ENCODE results near the gene EYA4.
A peak's percentile ranks its signal among the peaks of the same experiment; 100 is the strongest.

Gene EYA4

DNA sequence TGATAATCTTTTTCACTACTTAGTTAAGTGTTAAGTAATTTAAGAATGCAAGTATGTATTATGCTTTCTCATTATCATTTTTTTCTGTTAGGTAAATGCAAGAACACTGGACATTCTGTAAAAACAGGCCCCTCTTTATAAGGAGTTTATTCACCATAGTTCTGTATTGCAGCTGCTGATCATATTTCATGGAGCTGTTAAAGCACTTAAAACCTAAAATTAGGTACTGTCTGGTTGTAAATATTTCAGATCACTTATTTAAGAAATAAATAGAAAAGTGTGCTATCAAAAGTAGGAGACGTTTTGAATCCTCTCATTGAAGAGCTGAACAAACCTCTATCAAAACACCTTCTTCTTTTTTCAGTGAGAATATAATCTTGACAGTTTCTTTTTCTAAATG is 3.9 kb downstream of the EYA4 start:
- Histone ChIP-seq H3K36me3 (ENCODE audit: control insufficient read depth in 2 of 2, insufficient read depth in 1 of 2, low read length in 2 of 2) (no peaks in the 10 kb centered on the region), H3K4me3 (ENCODE audit: low read depth, low read length) (no peak overlapping the region), H3K27ac (ENCODE audit: extremely low read depth, low read depth, low read length) (no peak overlapping the region), H3K9me3 (ENCODE audit: control insufficient read depth, insufficient read depth, low read depth, low read length) (no peaks in the 10 kb centered on the region), H3K4me1 (ENCODE audit: control insufficient read depth, insufficient read depth, low read length) (peaks cover 57% of the 10 kb centered on the region)
- ChIA-PET POLR2A (no interaction called here), CTCF (interaction anchor here (0.7 to 1.7 kb wide), 4 partner anchors 20 to 415 kb away, joined by 3 to 4 read pairs (median 4); no protein-coding TSS in a partner anchor)
- TF ChIP-seq, protein P1, sequence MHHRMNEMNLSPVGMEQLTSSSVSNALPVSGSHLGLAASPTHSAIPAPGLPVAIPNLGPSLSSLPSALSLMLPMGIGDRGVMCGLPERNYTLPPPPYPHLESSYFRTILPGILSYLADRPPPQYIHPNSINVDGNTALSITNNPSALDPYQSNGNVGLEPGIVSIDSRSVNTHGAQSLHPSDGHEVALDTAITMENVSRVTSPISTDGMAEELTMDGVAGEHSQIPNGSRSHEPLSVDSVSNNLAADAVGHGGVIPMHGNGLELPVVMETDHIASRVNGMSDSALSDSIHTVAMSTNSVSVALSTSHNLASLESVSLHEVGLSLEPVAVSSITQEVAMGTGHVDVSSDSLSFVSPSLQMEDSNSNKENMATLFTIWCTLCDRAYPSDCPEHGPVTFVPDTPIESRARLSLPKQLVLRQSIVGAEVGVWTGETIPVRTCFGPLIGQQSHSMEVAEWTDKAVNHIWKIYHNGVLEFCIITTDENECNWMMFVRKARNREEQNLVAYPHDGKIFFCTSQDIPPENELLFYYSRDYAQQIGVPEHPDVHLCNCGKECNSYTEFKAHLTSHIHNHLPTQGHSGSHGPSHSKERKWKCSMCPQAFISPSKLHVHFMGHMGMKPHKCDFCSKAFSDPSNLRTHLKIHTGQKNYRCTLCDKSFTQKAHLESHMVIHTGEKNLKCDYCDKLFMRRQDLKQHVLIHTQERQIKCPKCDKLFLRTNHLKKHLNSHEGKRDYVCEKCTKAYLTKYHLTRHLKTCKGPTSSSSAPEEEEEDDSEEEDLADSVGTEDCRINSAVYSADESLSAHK (tag by site-specific recombination; IDR thresholded peaks at IDR 0.05) = 0 out of 2 replicates have a peak, but pooled peaks have one; percentile 59
- TF ChIP-seq, protein P2, sequence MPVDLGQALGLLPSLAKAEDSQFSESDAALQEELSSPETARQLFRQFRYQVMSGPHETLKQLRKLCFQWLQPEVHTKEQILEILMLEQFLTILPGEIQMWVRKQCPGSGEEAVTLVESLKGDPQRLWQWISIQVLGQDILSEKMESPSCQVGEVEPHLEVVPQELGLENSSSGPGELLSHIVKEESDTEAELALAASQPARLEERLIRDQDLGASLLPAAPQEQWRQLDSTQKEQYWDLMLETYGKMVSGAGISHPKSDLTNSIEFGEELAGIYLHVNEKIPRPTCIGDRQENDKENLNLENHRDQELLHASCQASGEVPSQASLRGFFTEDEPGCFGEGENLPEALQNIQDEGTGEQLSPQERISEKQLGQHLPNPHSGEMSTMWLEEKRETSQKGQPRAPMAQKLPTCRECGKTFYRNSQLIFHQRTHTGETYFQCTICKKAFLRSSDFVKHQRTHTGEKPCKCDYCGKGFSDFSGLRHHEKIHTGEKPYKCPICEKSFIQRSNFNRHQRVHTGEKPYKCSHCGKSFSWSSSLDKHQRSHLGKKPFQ (tag by site-specific recombination; IDR thresholded peaks at IDR 0.05) = no peak
- TF ChIP-seq ZSCAN16 (tag by site-specific recombination; IDR thresholded peaks at IDR 0.05) (no peak), ZNF76 (tag by site-specific recombination; IDR thresholded peaks at IDR 0.05; ENCODE audit: borderline replicate concordance, low read depth) (no peak), ZNF473 (tag by site-specific recombination; IDR thresholded peaks at IDR 0.05) (no peak), ZNF169 (tag by site-specific recombination; IDR thresholded peaks at IDR 0.05) (no peak), ZNF670 (tag by site-specific recombination; IDR thresholded peaks at IDR 0.05; ENCODE audit: low read depth) (no peak), ZNF501 (tag by site-specific recombination; IDR thresholded peaks at IDR 0.05) (no peak), ZNF610 (tag by site-specific recombination; IDR thresholded peaks at IDR 0.05; ENCODE audit: borderline replicate concordance) (no peak), SCRT1 (tag by site-specific recombination; IDR thresholded peaks at IDR 0.05; ENCODE audit: borderline replicate concordance) (no peak)
- TF ChIP-seq, protein P3, sequence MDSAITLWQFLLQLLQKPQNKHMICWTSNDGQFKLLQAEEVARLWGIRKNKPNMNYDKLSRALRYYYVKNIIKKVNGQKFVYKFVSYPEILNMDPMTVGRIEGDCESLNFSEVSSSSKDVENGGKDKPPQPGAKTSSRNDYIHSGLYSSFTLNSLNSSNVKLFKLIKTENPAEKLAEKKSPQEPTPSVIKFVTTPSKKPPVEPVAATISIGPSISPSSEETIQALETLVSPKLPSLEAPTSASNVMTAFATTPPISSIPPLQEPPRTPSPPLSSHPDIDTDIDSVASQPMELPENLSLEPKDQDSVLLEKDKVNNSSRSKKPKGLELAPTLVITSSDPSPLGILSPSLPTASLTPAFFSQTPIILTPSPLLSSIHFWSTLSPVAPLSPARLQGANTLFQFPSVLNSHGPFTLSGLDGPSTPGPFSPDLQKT (IDR thresholded peaks at IDR 0.05; ENCODE audit: borderline replicate concordance, low read depth, low read length) = no peak
- TF ChIP-seq, protein P4, sequence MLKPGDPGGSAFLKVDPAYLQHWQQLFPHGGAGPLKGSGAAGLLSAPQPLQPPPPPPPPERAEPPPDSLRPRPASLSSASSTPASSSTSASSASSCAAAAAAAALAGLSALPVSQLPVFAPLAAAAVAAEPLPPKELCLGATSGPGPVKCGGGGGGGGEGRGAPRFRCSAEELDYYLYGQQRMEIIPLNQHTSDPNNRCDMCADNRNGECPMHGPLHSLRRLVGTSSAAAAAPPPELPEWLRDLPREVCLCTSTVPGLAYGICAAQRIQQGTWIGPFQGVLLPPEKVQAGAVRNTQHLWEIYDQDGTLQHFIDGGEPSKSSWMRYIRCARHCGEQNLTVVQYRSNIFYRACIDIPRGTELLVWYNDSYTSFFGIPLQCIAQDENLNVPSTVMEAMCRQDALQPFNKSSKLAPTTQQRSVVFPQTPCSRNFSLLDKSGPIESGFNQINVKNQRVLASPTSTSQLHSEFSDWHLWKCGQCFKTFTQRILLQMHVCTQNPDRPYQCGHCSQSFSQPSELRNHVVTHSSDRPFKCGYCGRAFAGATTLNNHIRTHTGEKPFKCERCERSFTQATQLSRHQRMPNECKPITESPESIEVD (tag by site-specific recombination; IDR thresholded peaks at IDR 0.05) = peak; percentile 90
- TF ChIP-seq, protein P5, sequence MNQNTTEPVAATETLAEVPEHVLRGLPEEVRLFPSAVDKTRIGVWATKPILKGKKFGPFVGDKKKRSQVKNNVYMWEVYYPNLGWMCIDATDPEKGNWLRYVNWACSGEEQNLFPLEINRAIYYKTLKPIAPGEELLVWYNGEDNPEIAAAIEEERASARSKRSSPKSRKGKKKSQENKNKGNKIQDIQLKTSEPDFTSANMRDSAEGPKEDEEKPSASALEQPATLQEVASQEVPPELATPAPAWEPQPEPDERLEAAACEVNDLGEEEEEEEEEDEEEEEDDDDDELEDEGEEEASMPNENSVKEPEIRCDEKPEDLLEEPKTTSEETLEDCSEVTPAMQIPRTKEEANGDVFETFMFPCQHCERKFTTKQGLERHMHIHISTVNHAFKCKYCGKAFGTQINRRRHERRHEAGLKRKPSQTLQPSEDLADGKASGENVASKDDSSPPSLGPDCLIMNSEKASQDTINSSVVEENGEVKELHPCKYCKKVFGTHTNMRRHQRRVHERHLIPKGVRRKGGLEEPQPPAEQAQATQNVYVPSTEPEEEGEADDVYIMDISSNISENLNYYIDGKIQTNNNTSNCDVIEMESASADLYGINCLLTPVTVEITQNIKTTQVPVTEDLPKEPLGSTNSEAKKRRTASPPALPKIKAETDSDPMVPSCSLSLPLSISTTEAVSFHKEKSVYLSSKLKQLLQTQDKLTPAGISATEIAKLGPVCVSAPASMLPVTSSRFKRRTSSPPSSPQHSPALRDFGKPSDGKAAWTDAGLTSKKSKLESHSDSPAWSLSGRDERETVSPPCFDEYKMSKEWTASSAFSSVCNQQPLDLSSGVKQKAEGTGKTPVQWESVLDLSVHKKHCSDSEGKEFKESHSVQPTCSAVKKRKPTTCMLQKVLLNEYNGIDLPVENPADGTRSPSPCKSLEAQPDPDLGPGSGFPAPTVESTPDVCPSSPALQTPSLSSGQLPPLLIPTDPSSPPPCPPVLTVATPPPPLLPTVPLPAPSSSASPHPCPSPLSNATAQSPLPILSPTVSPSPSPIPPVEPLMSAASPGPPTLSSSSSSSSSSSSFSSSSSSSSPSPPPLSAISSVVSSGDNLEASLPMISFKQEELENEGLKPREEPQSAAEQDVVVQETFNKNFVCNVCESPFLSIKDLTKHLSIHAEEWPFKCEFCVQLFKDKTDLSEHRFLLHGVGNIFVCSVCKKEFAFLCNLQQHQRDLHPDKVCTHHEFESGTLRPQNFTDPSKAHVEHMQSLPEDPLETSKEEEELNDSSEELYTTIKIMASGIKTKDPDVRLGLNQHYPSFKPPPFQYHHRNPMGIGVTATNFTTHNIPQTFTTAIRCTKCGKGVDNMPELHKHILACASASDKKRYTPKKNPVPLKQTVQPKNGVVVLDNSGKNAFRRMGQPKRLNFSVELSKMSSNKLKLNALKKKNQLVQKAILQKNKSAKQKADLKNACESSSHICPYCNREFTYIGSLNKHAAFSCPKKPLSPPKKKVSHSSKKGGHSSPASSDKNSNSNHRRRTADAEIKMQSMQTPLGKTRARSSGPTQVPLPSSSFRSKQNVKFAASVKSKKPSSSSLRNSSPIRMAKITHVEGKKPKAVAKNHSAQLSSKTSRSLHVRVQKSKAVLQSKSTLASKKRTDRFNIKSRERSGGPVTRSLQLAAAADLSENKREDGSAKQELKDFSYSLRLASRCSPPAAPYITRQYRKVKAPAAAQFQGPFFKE (tag by site-specific recombination; IDR thresholded peaks at IDR 0.05; ENCODE audit: borderline replicate concordance) = no peak
- TF ChIP-seq, protein P6, sequence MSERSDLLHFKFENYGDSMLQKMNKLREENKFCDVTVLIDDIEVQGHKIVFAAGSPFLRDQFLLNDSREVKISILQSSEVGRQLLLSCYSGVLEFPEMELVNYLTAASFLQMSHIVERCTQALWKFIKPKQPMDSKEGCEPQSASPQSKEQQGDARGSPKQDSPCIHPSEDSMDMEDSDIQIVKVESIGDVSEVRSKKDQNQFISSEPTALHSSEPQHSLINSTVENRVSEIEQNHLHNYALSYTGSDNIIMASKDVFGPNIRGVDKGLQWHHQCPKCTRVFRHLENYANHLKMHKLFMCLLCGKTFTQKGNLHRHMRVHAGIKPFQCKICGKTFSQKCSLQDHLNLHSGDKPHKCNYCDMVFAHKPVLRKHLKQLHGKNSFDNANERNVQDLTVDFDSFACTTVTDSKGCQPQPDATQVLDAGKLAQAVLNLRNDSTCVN (tag by site-specific recombination; optimal IDR thresholded peaks at IDR 0.05) = no peak
